Kidney (tissue), 14 donors: Measurements from ENCODE around the gene SLC36A2. TPM values are rescaled to one million over a fixed set of nuclear protein-coding genes. Genes with fewer than 3 reads are reported as not detected.

ENCODE experiments used
- DNase-seq, 5 donors: peaks; one replicate each; pipeline ENCODE4 v3.0.0-alpha.2; 2013 to 2020
- FAIRE-seq: peaks from 2 replicates; lab custom pipeline; 2012; peaks lifted over from hg19 to GRCh38; lab: Jason Lieb, UNC
- H3K27ac ChIP-seq, 2 donors: one replicate each; pipeline ENCODE4 v1.7.0; 2013; ENCODE audit warnings: low read depth in 2 of 2, low read length in 2 of 2, inconsistent platforms in 1 of 2
- H3K27me3 ChIP-seq: one replicate; pipeline ENCODE4 v1.7.1; 2013; ENCODE audit warnings: low read length, inconsistent platforms; ENCODE audit not compliant: control insufficient read depth, insufficient read depth
- H3K36me3 ChIP-seq, 3 donors: one replicate each; pipeline versions ENCODE4 v1.7.0 to v1.7.1; 2013; ENCODE audit warnings: low read length in 3 of 3, control low read depth in 1 of 3, inconsistent platforms in 1 of 3; ENCODE audit not compliant: insufficient read depth in 3 of 3, control insufficient read depth in 2 of 3
- H3K4me1 ChIP-seq, 3 donors: one replicate each; pipeline versions ENCODE4 v1.7.0 to v1.7.1; 2013; ENCODE audit warnings: low read length in 3 of 3, inconsistent platforms in 1 of 3, low read depth in 1 of 3; ENCODE audit not compliant: control insufficient read depth in 2 of 3, insufficient read depth in 2 of 3
- H3K4me3 ChIP-seq, 3 donors: one replicate each; pipeline versions ENCODE4 v1.7.0 to v1.8.1; 2013; ENCODE audit warnings: low read length in 3 of 3, control low read depth in 1 of 3, inconsistent platforms in 1 of 3
- H3K9ac ChIP-seq, 3 donors: one replicate each; pipeline versions ENCODE4 v1.7.0 to v1.7.1; 2013; ENCODE audit warnings: low read length in 3 of 3, control low read depth in 1 of 3, inconsistent platforms in 1 of 3
- H3K9me3 ChIP-seq, 3 donors: one replicate each; pipeline versions ENCODE4 v1.7.0 to v1.7.1; 2013; ENCODE audit warnings: low read length in 3 of 3, control low read depth in 1 of 3, inconsistent platforms in 1 of 3; ENCODE audit not compliant: control insufficient read depth in 2 of 3, insufficient read depth in 1 of 3
- intact Hi-C: fragments of 100-400 bp; cut with DNase I; formaldehyde crosslinking; loops from one replicate; pipeline ENCODE4 v1.11.1; 2022
- polyA plus RNA-seq: library from polyadenylated mRNA; stranded (reverse); fragments of 350-450 nt; fragmentation: Illumina TruSeq; extraction: RNeasy Lipid Tissue Mini Kit (QIAGEN cat#74804); gene quantifications from one replicate; pipeline ENCODE4 v1.2.3, GENCODE V29; 2014; ENCODE audit warnings: low read depth, low replicate concordance; ENCODE audit not compliant: insufficient read depth
- total RNA-seq: library from RNA; stranded (reverse); fragmentation: NEBNext Ultra II Directional; extraction: Animal tissue kit (Norgen Biotek cat#: 25700); gene quantifications from one replicate; pipeline ENCODE4 v1.2.1, GENCODE V29; 2021
- TF ChIP-seq, protein P1 (sequence below): IDR thresholded peaks from 3 replicates; pipeline ENCODE4 v1.5.1; 2012; ENCODE audit warnings: mild to moderate bottlenecking, moderate library complexity, borderline replicate concordance; ENCODE audit not compliant: insufficient read depth; ENCODE audit errors: extremely low read depth
- donor health status: control.
- donor health status: control.
- donor health status: control.
- donor health status: control.
- donor health status: control.
- donor health status: DM: yes; HTN: yes; CAD: no.
- donor health status: Normal renal cell carcinoma (clear cell type).

The SLC36A2 gene
- total and polyA plus RNA-seq, 2 donors from 2014 or later = 1.8 to 46.2 TPM

DNA sequence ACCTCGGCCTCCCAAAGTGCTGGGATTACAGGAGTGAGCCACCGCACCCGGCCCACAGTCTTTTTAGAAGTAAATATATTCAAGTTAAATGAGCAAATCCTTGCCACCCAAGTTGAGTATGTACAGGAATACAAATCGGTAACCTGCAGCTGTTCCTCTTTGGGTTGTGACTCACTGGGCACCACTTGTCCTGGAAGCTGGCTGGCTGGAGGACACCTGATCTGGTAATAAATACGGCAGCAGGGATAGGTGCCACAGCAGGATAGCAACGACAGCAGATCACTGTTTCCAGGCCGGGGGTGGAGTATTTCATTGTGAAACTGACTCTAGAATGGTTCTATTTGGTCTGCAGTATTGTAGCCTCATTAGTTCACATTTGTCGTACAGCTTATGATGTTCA, 35.7 kb upstream of the SLC36A2 start:
- Histone ChIP-seq H3K9me3 (no peaks in the 10 kb centered on the region), H3K4me1 (no peaks in the 10 kb centered on the region), H3K4me3 (no peak overlapping the region), H3K9ac (no peak overlapping the region), H3K27ac (no peak overlapping the region), H3K36me3 (no peaks in the 10 kb centered on the region), H3K27me3 (no peaks in the 10 kb centered on the region)
- no peak for FAIRE-seq
- intact Hi-C loops = no loop called here
- DNase-seq = peak in 1 of 5 donors; percentile 9
- TF ChIP-seq, protein P1, sequence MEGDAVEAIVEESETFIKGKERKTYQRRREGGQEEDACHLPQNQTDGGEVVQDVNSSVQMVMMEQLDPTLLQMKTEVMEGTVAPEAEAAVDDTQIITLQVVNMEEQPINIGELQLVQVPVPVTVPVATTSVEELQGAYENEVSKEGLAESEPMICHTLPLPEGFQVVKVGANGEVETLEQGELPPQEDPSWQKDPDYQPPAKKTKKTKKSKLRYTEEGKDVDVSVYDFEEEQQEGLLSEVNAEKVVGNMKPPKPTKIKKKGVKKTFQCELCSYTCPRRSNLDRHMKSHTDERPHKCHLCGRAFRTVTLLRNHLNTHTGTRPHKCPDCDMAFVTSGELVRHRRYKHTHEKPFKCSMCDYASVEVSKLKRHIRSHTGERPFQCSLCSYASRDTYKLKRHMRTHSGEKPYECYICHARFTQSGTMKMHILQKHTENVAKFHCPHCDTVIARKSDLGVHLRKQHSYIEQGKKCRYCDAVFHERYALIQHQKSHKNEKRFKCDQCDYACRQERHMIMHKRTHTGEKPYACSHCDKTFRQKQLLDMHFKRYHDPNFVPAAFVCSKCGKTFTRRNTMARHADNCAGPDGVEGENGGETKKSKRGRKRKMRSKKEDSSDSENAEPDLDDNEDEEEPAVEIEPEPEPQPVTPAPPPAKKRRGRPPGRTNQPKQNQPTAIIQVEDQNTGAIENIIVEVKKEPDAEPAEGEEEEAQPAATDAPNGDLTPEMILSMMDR = no peak

GRCh38 chr5:151382576-151382975, 35.2 kb upstream of the SLC36A2 start:
- Histone ChIP-seq H3K27me3 (no peaks in the 10 kb centered on the region), H3K4me3 (no peak overlapping the region), H3K9me3 (no peaks in the 10 kb centered on the region), H3K36me3 (no peaks in the 10 kb centered on the region), H3K27ac (no peak overlapping the region), H3K4me1 (no peaks in the 10 kb centered on the region), H3K9ac (no peak overlapping the region)
- intact Hi-C loops = no loop called here
- FAIRE-seq = no peak
- no peak for DNase-seq
- TF ChIP-seq, protein P1 = no peak

- no peaks in the 10 kb centered on the region for H3K36me3 ChIP-seq
- H3K27me3 ChIP-seq = no peaks in the 10 kb centered on the region
- TF ChIP-seq, protein P1 = no peak
- FAIRE-seq = no peak
- DNase-seq = no peak
- no peak overlapping the region for H3K9ac ChIP-seq
- no peak overlapping the region for H3K27ac ChIP-seq
- no peak overlapping the region for H3K4me3 ChIP-seq
- no peaks in the 10 kb centered on the region for H3K4me1 ChIP-seq
- intact Hi-C loops = no loop called here
- no peaks in the 10 kb centered on the region for H3K9me3 ChIP-seq
Measured at GRCh38 chr5:151381899-151382298, 34.5 kb upstream of the SLC36A2 start.

DNA sequence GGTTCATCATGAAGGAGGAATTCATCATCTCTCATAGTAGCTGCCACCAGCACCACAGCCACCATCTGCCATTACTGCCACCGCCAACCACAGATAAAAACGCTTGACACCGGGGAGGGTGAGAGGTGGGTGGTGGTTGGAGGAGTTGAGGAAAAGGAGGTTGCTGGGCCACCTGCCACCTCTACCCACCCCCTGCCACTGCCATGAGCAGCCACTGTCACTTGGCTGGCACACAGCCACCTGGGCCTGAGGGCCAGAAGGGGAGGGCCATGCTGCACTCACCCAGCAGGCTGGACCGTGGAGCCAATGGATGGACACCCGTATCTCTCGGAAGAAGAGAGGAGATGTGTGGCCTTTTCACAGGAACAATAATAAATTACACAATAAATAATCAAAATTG, 31.3 kb upstream of the SLC36A2 start:
- no peak overlapping the region for H3K4me3 ChIP-seq
- TF ChIP-seq, protein P1 = no peak
- peaks cover 0 to 3% (median 0%) of the 10 kb centered on the region in 3 donors for H3K9me3 ChIP-seq
- intact Hi-C loops = no loop called here
- no peak for DNase-seq
- no peaks in the 10 kb centered on the region for H3K36me3 ChIP-seq
- FAIRE-seq = no peak
- H3K27me3 ChIP-seq = no peaks in the 10 kb centered on the region
- no peaks in the 10 kb centered on the region for H3K4me1 ChIP-seq
- H3K9ac ChIP-seq = no peak overlapping the region
- no peak overlapping the region for H3K27ac ChIP-seq
